ENCODE results near the gene LPP.
A peak's percentile ranks its signal among the peaks of the same experiment; 100 is the strongest.

LPP gene

GRCh38 chr3:188272481-188273372 lies 118.8 kb downstream of the LPP start:
- Histone ChIP-seq H3K36me3 (ENCODE audit: insufficient read depth, low read length) (no peaks in the 10 kb centered on the region), H3K4me2 (ENCODE audit: insufficient read depth, low read length) (no peak overlapping the region), H4K20me1 (ENCODE audit: insufficient read depth, low read length) (no peaks in the 10 kb centered on the region), H3K27ac (ENCODE audit: low read length) (no peak overlapping the region), H3K79me2 (ENCODE audit: insufficient read depth, low read length) (peaks cover 8% of the 10 kb centered on the region), H3K4me1 (ENCODE audit: insufficient read depth, low read length) (no peaks in the 10 kb centered on the region), H3K9me3 (ENCODE audit: insufficient read depth, low read length, severe bottlenecking) (no peaks in the 10 kb centered on the region), H2AFZ (ENCODE audit: low read depth, low read length) (no peak overlapping the region), H3K4me3 (ENCODE audit: low read depth in 1 of 2, low read length in 2 of 2) (no peak overlapping the region), H3K27me3 (ENCODE audit: insufficient read depth, low read length, poor library complexity) (no peaks in the 10 kb centered on the region), H3K9ac (ENCODE audit: low read depth, low read length) (no peak overlapping the region)
- ATAC-seq (ENCODE audit: insufficient read depth, low read depth) (no peak), DNase-seq (no peak)
- TF ChIP-seq CTCF (IDR thresholded peaks at IDR 0.05; ENCODE audit: borderline replicate concordance, extremely low read depth, low read length, poor library complexity, severe bottlenecking) = no peak
- no peak for TF ChIP-seq EZH2 (IDR thresholded peaks at IDR 0.05; ENCODE audit: borderline replicate concordance, low read depth, low read length, severe bottlenecking)

DNA sequence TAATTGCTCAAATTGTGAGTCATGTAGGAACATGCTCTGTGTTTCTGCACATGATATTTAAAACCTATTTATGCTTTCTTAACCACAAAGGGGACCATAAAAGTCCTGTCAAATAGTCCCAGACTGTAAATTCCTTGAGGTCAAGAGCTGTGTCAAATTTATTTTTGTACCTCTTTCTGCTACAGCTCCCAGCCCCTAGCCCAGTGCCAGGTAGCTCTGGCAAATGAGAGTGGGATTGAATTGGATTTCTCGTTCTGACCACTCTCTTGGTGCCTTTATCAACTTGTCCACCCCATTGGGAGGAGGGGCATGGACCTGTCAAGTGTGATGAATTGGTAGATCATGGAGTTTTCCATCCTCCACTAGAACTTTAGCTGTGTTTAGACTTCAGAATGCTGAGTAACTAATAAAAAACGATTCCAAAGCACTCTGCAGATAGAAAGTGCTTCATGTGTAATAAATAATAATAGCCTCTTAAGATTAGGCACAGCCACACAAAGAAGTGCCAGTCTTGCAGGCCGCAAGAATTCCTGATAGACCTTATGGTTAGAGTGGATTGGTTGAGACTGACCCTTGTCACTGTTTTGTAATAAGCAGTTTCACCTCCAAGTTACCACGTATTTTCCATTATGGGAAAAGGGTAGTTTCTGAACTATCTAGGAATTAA lies 120.4 kb downstream of the LPP start:
- no peak overlapping the region for H3K27ac ChIP-seq (ENCODE audit: low read length)
- no peak for TF ChIP-seq CTCF (IDR thresholded peaks at IDR 0.05; ENCODE audit: borderline replicate concordance, extremely low read depth, low read length, poor library complexity, severe bottlenecking)
- TF ChIP-seq EZH2 (IDR thresholded peaks at IDR 0.05; ENCODE audit: borderline replicate concordance, low read depth, low read length, severe bottlenecking) = no peak
- no peaks in the 10 kb centered on the region for H3K4me1 ChIP-seq (ENCODE audit: insufficient read depth, low read length)
- H3K9me3 ChIP-seq (ENCODE audit: insufficient read depth, low read length, severe bottlenecking) = no peaks in the 10 kb centered on the region
- no peaks in the 10 kb centered on the region for H3K27me3 ChIP-seq (ENCODE audit: insufficient read depth, low read length, poor library complexity)
- peaks cover 12% of the 10 kb centered on the region; the same call in 1 of the 2 replicates for H3K79me2 ChIP-seq (ENCODE audit: insufficient read depth, low read length)
- H4K20me1 ChIP-seq (ENCODE audit: insufficient read depth, low read length) = no peaks in the 10 kb centered on the region
- H3K36me3 ChIP-seq (ENCODE audit: insufficient read depth, low read length) = no peaks in the 10 kb centered on the region
- no peak overlapping the region for H2AFZ ChIP-seq (ENCODE audit: low read depth, low read length)
- no peak for ATAC-seq (ENCODE audit: insufficient read depth, low read depth)
- H3K4me3 ChIP-seq (ENCODE audit: low read depth in 1 of 2, low read length in 2 of 2) = no peak overlapping the region
- no peak for DNase-seq
- no peak overlapping the region for H3K9ac ChIP-seq (ENCODE audit: low read depth, low read length)
- no peak overlapping the region for H3K4me2 ChIP-seq (ENCODE audit: insufficient read depth, low read length)

DNA sequence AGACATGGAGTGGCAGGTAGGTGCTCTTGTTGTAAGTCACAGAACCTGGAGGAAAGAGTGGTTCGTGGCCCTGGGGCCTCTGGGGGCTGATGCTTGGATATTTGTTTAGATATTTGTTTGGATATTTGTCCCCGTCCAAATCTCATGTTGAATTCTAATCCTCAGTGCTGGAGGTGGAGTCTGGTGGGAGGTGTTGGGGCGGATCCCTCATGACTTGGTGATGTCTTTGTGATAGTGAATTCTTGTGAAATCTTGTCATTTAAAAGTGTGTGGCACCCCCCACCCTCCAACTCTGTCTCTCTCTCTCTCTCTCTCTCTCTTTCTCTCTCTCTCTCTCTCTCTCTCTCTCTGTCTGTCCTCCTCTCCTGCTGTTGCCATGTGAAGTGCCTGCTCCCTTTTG lies 122.4 kb downstream of the LPP start:
- peaks cover 12% of the 10 kb centered on the region; the same call in 1 of the 2 replicates for H3K79me2 ChIP-seq (ENCODE audit: insufficient read depth, low read length)
- no peaks in the 10 kb centered on the region for H3K9me3 ChIP-seq (ENCODE audit: insufficient read depth, low read length, severe bottlenecking)
- H3K9ac ChIP-seq (ENCODE audit: low read depth, low read length) = no peak overlapping the region
- H3K36me3 ChIP-seq (ENCODE audit: insufficient read depth, low read length) = no peaks in the 10 kb centered on the region
- H3K4me1 ChIP-seq (ENCODE audit: insufficient read depth, low read length) = no peaks in the 10 kb centered on the region
- DNase-seq = no peak
- TF ChIP-seq CTCF (IDR thresholded peaks at IDR 0.05; ENCODE audit: borderline replicate concordance, extremely low read depth, low read length, poor library complexity, severe bottlenecking) (no peak), EZH2 (IDR thresholded peaks at IDR 0.05; ENCODE audit: borderline replicate concordance, low read depth, low read length, severe bottlenecking) (no peak)
- H3K4me2 ChIP-seq (ENCODE audit: insufficient read depth, low read length) = no peak overlapping the region
- H4K20me1 ChIP-seq (ENCODE audit: insufficient read depth, low read length) = no peaks in the 10 kb centered on the region
- no peaks in the 10 kb centered on the region for H3K27me3 ChIP-seq (ENCODE audit: insufficient read depth, low read length, poor library complexity)
- no peak overlapping the region for H2AFZ ChIP-seq (ENCODE audit: low read depth, low read length)
- ATAC-seq (ENCODE audit: insufficient read depth, low read depth) = peak; percentile 27; the same call in 1 of the 3 replicates
- no peak overlapping the region for H3K4me3 ChIP-seq (ENCODE audit: low read depth in 1 of 2, low read length in 2 of 2)
- no peak overlapping the region for H3K27ac ChIP-seq (ENCODE audit: low read length)

Measured in DND-41 (cell line).